Activated naive CD8-positive, alpha-beta T cell (primary cell): ENCODE measurements around the gene ZNF586.
"Not testable (repeated sequence)": the region's sequence is repeated elsewhere in the genome, so short reads cannot be mapped to it uniquely, and the experiment has no call there.

Source experiments
- H3K27ac Mint-ChIP-seq: one replicate; pipeline ENCODE4 v1.8.0; 2021; ENCODE audit warnings: mixed read lengths
- H3K27me3 Mint-ChIP-seq: one replicate; pipeline ENCODE4 v1.8.0; 2021; ENCODE audit warnings: mixed read lengths
- H3K36me3 Mint-ChIP-seq: one replicate; pipeline ENCODE4 v1.8.0; 2021; ENCODE audit warnings: mixed read lengths
- H3K4me1 Mint-ChIP-seq: one replicate; pipeline ENCODE4 v1.8.0; 2021; ENCODE audit warnings: low read depth, mixed read lengths
- H3K4me3 Mint-ChIP-seq: one replicate; pipeline ENCODE4 v1.8.0; 2021; ENCODE audit warnings: mild to moderate bottlenecking, mixed read lengths
- H3K9me3 Mint-ChIP-seq: one replicate; pipeline ENCODE4 v1.8.0; 2021; ENCODE audit warnings: low read depth, mixed read lengths

The ZNF586 gene

DNA sequence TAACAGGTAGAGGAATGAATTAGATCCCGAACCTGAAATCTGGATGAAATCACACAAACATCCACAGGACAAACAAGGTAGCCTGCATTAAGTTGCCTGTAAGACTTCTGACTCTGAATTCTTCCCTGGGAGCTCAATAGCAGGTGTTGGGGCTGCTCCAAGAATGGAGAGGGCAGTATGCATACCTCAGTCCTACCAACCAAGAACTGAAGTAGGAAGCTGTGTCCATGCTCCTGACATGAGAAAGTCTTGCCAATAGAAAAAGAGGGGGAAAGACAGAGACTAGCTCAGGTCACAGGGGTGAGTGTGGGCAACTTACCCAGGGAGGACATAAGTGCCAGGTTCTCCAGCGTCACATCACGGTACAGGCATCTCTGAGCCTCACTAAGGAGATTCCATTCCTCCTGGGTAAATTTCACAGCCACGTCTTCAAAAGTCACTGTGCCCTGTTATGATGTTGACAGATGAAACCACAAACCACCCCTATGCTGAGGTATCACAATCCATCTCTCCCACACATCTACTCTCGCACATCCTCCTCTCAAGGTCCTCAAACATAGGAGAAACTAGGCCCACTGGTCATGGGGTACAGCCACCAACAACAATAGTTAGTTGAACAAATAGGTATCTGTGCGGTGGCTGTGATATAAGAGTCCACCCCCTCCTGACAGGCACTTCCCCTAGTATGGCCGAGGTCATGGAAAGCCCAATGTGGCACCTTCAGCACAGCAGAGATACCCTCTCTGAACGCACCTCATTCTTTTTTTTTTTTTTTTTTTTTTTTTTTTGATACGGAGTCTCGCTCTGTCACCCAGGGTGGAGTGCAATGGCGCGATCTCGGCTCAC lies 43.7 kb downstream of the ZNF586 start:
- Mint-ChIP-seq H3K27ac (peak overlapping the region; percentile 79), H3K4me3 (peak overlapping the region; percentile 94), H3K4me1 (peaks cover 54% of the 10 kb centered on the region)
- H3K27me3 Mint-ChIP-seq, H3K36me3 Mint-ChIP-seq, H3K9me3 Mint-ChIP-seq: not testable (repeated sequence)

DNA sequence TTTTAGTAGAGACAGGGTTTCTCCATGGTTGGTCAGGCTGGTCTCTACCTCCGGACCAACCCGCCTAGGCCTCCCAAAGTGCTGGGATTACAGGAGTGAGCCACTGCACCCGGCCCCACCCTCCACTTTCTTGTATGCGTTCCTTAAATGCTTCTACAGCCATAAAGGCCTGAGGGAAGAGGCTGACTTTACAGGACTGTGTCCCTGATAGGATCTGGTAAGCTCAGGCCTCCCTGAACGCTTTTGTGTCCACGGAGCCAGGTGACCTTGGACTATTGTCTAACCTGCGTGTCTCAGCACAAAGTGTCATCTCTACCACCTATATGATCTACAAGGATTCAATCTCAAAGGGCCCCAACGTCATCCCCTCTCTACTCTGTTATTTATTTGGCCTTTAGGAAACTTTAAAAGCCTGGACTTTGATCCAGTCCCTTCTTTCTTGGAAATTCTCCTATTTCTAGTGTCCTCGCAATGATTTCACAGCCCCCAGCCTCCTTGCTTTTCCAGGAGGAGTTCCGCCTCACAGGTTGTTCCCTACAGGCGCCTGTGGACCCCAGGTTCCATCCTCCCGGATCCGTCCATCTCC lies 44.5 kb downstream of the ZNF586 start:
- no peaks in the 10 kb centered on the region for H3K9me3 Mint-ChIP-seq

DNA sequence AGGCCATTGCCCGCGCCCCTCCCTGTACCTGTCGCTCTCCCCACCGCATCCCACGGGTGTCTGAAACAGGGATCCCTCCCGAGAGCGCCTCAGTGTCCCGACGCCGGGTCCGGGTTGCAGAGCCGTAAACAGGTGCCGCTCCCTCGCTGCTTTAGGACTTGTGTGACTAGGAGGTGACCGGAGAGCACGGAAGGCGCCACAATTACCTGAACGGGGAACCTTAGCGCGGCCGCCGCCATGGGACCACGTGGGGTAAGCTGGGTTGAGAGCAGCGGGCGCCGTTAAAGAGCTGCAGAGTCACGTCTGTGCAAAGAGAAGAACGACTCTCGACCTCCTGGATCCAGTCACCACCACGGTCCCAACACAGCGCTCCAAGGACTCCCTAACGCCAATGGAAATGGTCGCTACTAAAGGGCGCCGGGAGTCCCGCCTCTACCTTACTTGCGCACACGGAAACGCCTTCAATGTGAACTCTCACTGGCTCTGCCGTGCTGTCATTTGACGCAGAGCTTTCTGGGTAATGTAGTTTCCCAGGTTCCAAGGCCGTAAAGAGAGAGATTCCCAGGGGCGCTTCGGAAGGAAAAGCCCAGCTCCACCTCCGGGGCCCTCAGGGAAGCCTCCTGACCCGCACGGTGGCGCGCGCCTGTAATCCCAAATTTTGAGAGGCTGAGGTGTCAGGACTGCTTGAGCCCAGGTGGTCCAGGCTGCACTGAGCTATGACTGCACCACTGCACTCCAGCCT lies 45.2 kb downstream of the ZNF586 start, which contains the start of gene ZNF552:
Gene ZNF552, minus strand, starts transcription at position 409 of the 742 bp plus-strand sequence. Its CDS starts 170 bp downstream, at position 239.
- Mint-ChIP-seq H3K36me3 (no peaks in the 10 kb centered on the region), H3K4me3 (peak within 1 kb of the TSS; percentile 94), H3K27me3 (no peaks in the 10 kb centered on the region), H3K4me1 (peaks cover 55% of the 10 kb centered on the region), H3K27ac (peak within 1 kb of the TSS; percentile 92), H3K9me3 (no peaks in the 10 kb centered on the region)

More for the DNA sequence above, 44.5 kb downstream of the ZNF586 start:
- H3K4me1 Mint-ChIP-seq, result peaks cover 55% of the 10 kb centered on the region
- peak overlapping the region; percentile 94 for H3K4me3 Mint-ChIP-seq
- H3K27me3 Mint-ChIP-seq, result no peaks in the 10 kb centered on the region
- peak overlapping the region; percentile 92 for H3K27ac Mint-ChIP-seq
- peaks cover 2% of the 10 kb centered on the region for H3K36me3 Mint-ChIP-seq

DNA sequence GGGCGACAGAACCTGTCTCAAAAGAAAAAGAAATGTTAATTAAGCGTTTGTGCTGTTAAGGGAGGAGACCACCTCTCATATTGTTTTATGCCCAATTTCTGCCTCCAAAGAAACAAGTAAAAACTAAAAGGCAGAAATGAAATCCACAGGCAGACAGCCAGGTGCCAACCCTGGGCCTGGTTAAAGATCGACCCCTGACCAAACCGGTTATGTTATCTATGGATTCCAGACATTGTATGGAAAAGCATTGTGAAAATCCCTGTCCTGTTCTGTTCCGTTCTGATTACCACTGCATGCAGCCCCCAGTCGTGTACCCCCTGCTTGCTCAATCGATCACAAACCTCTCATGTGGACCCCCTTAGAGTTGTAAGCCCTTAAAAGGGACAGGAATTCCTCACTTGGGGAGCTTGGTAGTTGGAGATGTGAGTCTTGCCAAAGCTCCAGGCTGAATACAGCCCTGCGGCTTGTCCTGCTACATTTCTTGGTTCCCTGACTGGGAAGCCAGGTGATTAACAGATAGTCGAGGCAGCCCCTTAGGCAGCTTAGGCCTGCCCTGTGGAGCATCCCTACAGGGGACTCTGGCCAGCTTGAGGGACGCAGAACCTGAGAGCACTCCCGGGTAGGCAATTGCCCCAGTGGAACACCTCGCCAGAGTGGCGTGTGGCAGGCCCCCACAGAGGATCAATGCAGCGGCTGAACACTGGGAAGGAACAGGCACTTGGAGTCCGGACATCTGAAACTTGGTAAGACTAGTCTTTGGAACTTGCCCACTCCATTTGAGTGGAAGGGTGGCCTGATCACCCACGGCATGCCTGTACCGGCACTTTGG lies 46.0 kb downstream of the ZNF586 start:
- peaks cover 58% of the 10 kb centered on the region for H3K4me1 Mint-ChIP-seq
- H3K4me3 Mint-ChIP-seq, result peak overlapping the region; percentile 94
- no peaks in the 10 kb centered on the region for H3K9me3 Mint-ChIP-seq
- no peaks in the 10 kb centered on the region for H3K27me3 Mint-ChIP-seq
- H3K27ac Mint-ChIP-seq, result peak overlapping the region; percentile 92
- H3K36me3 Mint-ChIP-seq, result no peaks in the 10 kb centered on the region

DNA sequence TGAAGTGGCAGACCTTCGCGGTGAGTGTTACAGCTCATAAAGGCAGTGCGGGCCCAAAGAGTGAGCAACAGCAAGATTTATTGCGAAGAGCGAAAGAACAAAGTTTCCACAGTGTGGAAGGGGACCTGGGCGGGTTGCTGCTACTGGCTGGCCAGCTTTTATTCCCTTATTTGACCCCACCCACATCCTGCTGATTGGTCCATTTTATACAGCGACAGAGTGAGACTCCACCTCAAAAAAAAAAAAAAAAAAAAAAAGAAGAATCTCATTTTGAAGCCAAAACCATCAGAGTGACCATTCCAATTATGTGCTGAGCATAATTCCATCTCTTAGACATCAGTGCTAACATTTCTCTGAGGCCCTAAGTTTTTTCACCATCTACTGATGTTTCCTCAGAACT lies 47.2 kb downstream of the ZNF586 start:
- H3K27ac Mint-ChIP-seq, result no peak overlapping the region
- H3K36me3 Mint-ChIP-seq, result peaks cover 4% of the 10 kb centered on the region
- no peaks in the 10 kb centered on the region for H3K27me3 Mint-ChIP-seq
- H3K4me3 Mint-ChIP-seq, result no peak overlapping the region
- peaks cover 63% of the 10 kb centered on the region for H3K4me1 Mint-ChIP-seq
- no peaks in the 10 kb centered on the region for H3K9me3 Mint-ChIP-seq

DNA sequence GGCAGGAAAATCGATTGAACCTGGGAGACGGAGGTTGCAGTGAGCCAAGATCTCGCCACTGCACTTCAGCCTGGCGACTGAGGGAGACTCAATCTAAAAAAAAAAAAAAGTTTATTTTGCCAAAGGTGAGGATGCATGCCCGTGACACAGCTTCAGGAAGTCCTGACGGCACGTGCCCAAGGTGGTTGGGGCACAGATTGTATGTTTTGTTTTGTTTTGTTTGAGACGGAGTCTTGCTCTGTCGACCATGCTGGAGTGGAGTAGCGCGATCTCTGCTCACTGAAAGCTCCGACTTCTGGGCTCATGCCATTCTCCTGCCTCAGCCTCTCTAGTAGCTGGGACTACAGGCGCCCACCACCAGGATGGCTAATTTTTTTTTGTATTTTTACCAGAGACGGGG lies 48.5 kb downstream of the ZNF586 start:
- no peak overlapping the region for H3K27ac Mint-ChIP-seq
- H3K4me1 Mint-ChIP-seq, result peaks cover 62% of the 10 kb centered on the region
- H3K36me3 Mint-ChIP-seq, result peaks cover 13% of the 10 kb centered on the region
- H3K27me3 Mint-ChIP-seq, result no peaks in the 10 kb centered on the region
- H3K4me3 Mint-ChIP-seq, result no peak overlapping the region
- H3K9me3 Mint-ChIP-seq, result no peaks in the 10 kb centered on the region

DNA sequence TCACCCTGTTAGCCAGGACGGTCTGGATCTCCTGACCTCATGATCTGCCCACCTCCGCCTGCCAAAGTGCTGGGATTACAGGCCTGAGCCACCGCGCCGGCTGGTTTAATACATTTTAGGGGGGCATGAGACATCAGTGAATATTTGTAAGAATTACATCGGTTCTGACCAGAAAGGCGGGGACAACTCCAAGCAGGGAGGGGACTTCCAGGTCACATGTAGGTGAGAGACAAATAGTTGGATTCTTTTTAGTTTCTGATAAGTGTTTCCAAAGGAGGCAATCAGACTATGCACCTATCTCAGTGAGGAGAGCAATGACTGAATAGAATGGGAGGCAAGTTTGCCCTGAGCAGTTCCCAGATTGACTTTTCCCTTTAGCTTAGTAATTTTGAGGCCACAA lies 48.9 kb downstream of the ZNF586 start:
- Mint-ChIP-seq H3K4me1 (peaks cover 62% of the 10 kb centered on the region), H3K27ac (no peak overlapping the region), H3K4me3 (peak overlapping the region; percentile 99), H3K9me3 (no peaks in the 10 kb centered on the region), H3K36me3 (peaks cover 13% of the 10 kb centered on the region), H3K27me3 (no peaks in the 10 kb centered on the region)

DNA sequence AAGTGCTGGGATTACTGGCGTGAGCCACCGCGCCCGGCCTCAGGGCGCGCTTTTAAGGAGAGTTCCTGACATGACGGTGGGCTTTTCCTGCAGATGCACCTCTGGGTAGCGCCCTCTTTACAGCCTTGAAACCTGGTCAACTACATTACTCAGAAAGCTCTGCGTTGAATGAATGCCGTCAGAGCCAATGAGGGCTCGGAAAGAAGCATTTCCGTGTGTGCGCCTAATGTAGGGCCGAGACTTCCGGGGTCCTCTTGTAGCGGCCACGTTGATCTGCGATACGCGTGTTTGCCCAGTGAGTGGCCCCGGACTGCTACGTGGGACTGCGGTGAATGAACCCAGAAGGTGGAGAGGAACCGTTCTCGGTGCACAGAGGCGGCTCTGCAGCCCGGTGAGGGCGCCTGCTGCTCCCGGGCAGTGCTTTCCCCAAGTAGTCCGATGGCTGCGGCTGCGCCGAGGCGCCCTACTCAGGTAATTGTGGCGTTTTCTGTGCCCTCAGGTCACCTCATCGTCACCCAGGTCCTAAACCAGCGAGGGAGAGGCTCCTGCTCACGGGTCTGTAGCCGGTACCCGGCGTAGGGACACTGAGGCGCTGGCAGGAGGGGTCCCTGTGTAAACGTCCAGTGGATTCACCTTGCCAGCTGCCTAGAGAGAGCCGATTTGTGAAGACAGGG lies 50.1 kb downstream of the ZNF586 start:
- Mint-ChIP-seq H3K4me1 (peaks cover 66% of the 10 kb centered on the region), H3K9me3 (no peaks in the 10 kb centered on the region), H3K4me3 (peak overlapping the region; percentile 99), H3K27ac (peak overlapping the region; percentile 98), H3K27me3 (no peaks in the 10 kb centered on the region), H3K36me3 (peaks cover 18% of the 10 kb centered on the region)

DNA sequence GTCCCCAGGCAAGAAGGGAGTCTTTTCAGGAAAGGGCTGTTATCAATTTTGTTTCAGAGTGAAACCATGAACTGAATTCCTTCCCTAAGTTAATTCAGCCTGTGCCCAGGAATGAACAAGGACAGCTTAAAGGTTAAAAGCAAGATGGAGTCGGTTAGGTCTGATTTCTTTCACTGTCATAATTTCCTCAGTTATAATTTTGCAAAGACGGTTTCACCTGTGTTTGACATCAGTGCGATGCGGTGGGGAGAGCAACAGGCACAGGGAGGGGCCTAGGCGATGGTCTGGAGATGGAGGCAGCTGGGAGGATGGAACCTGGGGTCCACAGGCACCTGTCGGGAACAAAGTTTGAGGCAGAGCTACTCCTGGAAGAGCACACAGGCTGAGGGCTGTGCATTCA lies 51.1 kb downstream of the ZNF586 start:
- peaks cover 58% of the 10 kb centered on the region for H3K4me1 Mint-ChIP-seq
- peak overlapping the region; percentile 98 for H3K27ac Mint-ChIP-seq
- H3K27me3 Mint-ChIP-seq, result no peaks in the 10 kb centered on the region
- peak overlapping the region; percentile 99 for H3K4me3 Mint-ChIP-seq
- H3K36me3 Mint-ChIP-seq, result peaks cover 19% of the 10 kb centered on the region
- H3K9me3 Mint-ChIP-seq, result no peaks in the 10 kb centered on the region

DNA sequence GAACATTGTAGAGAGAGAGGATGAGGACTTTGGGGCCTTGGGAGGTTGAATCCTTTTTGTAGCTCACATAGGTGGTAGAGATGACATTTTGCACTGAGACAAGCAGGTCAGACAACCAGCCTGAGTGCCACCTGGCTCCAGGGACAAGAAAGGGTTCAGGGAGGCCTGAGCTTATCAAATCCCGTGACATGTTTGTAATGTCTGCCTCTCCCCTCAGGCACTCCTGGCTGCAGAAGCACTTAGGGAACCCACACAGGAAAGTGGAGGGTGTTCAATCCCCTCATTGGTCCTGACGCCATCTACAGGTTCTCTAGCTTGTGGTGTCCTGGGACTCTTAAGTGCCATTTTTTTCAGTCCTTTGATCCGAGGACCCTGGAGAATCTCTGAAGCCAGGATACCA lies 51.6 kb downstream of the ZNF586 start:
- peak overlapping the region; percentile 98 for H3K27ac Mint-ChIP-seq
- not testable (repeated sequence) for H3K9me3 Mint-ChIP-seq, H3K27me3 Mint-ChIP-seq
- peaks cover 19% of the 10 kb centered on the region for H3K36me3 Mint-ChIP-seq
- peaks cover 59% of the 10 kb centered on the region for H3K4me1 Mint-ChIP-seq
- peak overlapping the region; percentile 99 for H3K4me3 Mint-ChIP-seq

DNA sequence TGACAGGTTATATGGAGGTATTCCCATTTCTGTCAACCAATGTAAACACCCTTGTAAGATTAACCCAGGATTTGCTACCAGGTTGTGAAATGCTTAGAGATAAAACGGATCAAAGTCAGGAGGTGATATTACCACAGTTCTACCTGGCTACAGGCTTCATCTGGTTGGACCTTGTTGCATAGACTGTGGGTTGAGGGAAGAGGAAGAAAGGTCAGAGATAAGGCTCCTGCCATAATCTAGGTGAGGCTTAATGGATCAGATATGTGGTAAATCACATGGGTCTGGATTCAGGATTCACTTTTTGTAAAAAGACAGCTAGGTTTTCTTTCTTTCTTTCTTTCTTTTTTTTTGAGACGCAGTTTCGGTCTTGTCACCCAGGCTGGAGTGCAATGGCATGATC lies 52.0 kb downstream of the ZNF586 start:
- H3K27ac Mint-ChIP-seq, H3K27me3 Mint-ChIP-seq, H3K9me3 Mint-ChIP-seq: not testable (repeated sequence)
- Mint-ChIP-seq H3K4me3 (peak overlapping the region; percentile 99), H3K36me3 (peaks cover 19% of the 10 kb centered on the region), H3K4me1 (peaks cover 58% of the 10 kb centered on the region)

DNA sequence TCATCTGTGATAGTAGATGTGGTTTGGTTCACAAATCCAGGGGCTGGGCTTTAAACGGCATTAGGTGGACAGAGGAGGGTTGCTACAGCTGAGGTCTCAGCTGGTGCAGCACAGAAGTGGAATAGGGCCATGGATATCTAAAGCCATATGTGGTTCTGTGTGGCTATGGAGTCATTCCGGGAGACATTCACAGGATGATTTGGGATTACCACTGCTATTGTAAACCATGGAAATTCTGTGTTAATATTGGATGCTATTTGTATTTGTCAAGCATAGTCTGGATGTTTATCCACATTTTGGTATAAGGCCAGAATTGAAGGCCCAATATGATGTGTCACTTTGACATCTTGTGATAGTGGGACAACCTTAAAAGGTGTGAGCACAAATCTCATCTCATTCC lies 53.7 kb downstream of the ZNF586 start:
- Mint-ChIP-seq H3K36me3 (peaks cover 21% of the 10 kb centered on the region), H3K27ac (peak overlapping the region; percentile 70), H3K4me3 (peak overlapping the region; percentile 99), H3K4me1 (peaks cover 62% of the 10 kb centered on the region)
- not testable (repeated sequence) for H3K9me3 Mint-ChIP-seq, H3K27me3 Mint-ChIP-seq

DNA sequence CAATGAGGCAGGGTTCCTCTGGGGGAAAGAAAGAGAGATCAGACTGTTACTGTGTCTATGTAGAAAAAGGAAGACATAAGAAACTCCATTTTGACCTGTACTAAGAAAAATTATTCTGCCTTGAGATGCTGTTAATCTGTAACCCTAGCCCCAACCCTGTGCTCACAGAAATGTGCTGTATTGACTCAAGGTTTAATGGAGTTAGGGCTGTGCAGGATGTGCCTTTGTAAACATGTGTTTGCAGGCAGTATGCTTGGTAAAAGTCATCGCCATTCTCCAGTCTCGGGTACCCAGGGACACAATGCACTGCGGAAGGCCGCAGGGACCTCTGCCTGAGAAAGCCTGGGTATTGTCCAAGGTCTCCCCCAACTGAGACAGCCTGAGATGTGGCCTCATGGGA lies 54.1 kb downstream of the ZNF586 start:
- H3K9me3 Mint-ChIP-seq, H3K27me3 Mint-ChIP-seq, H3K27ac Mint-ChIP-seq: not testable (repeated sequence)
- peaks cover 21% of the 10 kb centered on the region for H3K36me3 Mint-ChIP-seq
- peaks cover 59% of the 10 kb centered on the region for H3K4me1 Mint-ChIP-seq
- H3K4me3 Mint-ChIP-seq, result peak overlapping the region; percentile 99

DNA sequence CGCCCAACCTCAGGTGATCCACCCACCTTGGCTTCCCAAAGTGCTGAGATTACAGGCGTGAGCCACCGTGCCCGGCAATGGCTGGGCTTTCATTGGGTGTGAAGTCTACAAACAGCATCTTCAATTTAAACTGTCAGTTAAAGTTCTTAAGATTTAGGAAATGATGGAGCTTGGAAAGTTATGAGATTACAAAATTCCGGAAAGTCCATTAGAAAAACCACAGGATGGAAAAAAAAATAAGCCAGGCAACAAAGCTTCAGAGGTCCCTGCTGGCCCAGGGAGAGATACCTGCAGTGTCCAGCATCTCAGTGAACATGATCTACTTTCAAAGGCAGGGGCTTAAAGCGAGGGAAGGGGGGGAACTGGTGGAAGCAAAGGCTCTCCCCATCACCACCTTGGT lies 56.0 kb downstream of the ZNF586 start:
- no peaks in the 10 kb centered on the region for H3K27me3 Mint-ChIP-seq
- peaks cover 56% of the 10 kb centered on the region for H3K4me1 Mint-ChIP-seq
- H3K4me3 Mint-ChIP-seq, result no peak overlapping the region
- H3K27ac Mint-ChIP-seq, result no peak overlapping the region
- H3K36me3 Mint-ChIP-seq, result peaks cover 21% of the 10 kb centered on the region
- H3K9me3 Mint-ChIP-seq, result no peaks in the 10 kb centered on the region
